G401.6 (cell line): ENCODE data around the gene SRSF12.
A peak's percentile ranks its signal among the peaks of the same experiment; 100 is the strongest.

Experiments
- FAIRE-seq: peaks from 2 replicates; lab custom pipeline; 2012; peaks lifted over from hg19 to GRCh38; lab: Jason Lieb, UNC

The SRSF12 gene

DNA sequence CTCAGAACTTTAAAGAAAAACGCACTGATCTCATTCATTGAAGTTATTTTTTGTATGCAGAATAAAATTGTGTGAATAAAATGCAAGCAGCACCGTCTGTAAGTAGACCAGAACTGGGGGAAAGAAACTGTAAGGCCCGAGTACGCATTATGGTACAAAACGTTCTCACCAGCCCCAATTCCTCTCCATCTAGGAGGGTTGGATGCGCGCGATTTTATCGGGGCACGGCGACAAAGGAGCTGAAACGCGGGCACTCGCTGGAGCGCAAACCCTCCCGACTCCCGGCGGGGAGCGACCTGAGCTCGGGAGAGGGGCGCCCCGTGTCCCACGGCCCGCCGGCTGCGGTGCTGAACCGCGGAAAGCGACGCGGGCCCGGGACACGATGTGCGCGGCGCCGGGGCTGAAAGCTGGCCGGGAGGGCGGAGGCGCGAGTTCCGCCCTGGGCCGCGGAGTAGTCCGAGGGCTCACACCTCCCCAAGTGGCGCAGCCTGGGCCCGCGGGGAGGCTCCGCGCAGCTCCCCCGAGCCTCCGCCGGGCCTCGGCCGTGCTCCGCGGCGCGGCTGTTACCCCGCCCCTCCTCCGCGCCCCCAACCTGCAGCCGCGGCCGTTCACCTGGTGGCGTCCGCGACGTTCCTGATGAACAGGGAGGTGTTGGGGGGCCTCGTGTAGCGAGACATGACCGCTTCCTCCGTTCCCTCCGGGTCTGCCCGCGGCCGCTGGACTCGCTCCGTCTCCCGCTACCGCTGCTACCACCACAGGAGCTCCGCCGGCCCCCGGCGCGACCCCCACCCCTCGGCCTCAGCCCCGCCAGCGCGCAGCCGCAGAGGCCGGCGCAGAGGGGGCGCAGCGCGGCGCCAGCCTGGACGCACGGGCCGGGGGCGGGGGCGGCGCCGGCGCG, at the start of gene SRSF12:
Gene SRSF12 (minus strand): TSS at position 861 of the 898 bp plus-strand sequence. CDS start 184 bp downstream, at position 677.
- no peak for FAIRE-seq

DNA sequence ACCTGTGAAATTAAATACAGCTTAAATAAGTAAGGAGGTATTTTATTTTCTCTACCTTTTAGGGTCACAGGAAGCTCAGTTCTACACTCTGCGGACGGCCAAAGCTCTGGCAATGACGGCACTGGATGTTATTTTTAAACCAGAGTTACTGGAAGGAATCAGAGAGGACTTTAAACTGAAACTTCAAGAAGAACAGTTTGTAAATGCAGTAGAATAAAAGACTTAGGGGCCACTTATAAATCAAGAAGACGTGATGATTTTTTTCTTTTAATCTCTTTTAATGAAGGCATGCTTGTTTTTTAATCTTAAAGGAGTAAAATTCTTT, 44.1 kb upstream of the SRSF12 start:
- FAIRE-seq: no peak

DNA sequence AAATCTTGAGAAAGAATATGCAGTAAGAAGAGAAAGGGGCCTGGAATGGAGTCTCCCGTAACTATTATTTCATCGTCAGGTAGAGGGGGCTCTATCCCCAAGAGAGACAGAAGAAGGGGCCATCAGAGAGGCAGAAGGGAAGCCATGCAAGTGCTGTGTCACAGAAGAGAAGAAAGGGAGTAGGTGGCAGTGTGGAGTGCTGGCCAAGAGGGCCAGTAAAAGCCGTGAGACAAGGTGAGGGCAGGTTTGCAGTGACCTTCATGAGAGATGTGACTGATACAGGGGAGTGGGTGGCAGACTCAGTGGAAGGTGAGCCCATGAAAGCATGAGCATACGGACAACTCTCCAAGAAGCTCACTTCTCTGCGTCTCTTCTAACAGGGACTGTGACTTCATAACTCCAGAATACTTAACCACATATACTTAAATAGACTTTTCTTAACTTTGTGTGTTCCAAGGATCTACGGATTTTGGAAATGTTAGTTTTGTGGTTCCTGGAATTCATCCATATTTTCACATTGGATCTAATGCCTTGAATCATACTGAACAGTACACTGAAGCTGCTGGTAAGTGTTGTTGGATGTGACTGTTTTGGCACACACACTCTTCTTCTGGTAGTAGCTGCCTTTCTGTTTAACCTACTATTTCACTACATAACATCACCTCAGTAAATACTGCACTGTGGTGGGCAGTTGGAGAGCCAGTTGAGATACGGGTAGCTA, 43.6 kb upstream of the SRSF12 start:
- no peak for FAIRE-seq

DNA sequence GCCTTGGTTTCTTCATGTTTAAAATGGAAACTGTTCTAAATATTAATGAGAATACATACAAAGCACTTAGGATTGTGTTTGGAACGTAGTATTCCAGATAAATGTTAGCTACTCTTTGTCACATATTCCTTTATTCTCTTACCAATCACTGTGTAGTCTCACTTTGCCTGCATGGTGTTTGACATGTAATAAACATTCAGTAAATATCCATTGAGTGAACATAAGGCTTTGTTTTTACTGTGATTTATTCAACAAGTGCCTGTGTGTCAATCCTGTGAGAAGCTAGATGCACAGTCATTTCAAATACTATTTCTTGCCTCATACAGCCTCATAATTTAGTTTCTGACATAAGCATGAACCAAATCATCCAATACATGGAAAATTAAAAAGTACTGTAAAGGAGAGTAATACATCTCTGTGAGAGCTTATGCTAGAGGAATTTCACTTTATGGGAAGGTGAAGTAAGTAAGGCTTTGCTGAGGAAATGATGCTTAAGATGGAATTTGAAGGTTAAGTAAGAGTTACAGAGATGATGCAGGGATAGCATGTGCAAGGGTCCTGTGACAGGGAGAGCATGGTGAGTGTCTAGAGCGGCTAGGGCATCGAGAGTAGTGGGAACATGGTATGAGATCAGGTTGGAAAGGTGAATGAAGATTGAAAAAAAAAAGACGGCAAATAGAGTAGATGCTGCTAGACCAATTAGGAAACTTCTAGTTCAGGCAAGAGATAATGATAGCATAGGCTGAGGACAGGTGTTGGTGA, 42.6 kb upstream of the SRSF12 start:
- FAIRE-seq: no peak

DNA sequence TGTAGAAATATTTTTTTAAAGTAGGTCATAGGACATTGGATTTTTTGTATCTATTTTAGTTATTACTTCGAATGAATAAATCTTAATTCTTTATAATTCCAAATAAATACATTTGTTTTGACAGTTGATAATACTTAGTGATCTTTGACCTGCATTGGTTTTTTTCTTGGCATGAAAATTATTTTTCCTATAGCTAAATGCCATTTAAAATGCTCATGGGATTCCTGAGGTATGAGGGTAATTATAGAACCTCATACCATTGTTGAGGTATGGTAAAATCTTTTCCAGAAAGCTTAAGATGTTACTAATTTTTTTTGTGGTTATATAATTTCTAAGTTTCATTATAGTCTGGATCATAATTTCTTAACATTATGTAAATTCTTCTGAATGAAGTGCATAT, 36.3 kb upstream of the SRSF12 start:
- FAIRE-seq: peak; percentile 45

DNA sequence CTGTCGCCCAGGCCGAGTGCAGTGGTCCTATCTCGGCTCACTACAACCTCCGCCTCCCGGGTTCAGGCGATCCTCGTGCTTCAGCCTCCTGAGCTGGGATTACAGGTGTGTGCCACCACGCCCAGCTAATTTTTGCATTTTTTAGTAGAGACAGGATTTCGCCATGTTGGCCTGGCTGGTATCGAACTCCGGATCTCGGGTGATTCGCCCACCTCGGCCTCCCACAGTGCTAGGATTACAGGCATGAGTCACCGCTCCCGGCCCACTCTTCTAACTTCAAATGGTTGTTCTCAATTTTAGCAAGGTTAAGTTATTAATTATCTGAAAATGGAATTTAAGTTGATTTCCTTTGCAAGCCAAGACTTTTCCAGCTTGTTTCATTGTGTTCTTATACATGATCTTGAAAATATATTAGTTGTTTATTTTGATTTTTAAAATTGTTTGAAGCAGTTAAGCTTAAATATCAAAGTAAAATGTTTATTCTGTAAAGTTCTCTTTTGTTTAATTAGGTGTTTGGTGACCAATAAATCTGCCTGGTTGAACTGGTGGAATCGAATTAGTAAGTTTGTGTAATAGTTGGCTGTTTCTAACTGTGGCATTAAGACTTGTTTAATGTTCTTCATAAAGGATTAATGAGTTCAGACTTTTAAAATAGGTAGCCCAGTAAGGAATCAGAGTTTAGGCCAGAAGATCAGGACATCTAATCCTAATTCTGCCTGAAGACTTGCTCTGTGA, 30.3 kb upstream of the SRSF12 start:
- FAIRE-seq: peak; percentile 90

DNA sequence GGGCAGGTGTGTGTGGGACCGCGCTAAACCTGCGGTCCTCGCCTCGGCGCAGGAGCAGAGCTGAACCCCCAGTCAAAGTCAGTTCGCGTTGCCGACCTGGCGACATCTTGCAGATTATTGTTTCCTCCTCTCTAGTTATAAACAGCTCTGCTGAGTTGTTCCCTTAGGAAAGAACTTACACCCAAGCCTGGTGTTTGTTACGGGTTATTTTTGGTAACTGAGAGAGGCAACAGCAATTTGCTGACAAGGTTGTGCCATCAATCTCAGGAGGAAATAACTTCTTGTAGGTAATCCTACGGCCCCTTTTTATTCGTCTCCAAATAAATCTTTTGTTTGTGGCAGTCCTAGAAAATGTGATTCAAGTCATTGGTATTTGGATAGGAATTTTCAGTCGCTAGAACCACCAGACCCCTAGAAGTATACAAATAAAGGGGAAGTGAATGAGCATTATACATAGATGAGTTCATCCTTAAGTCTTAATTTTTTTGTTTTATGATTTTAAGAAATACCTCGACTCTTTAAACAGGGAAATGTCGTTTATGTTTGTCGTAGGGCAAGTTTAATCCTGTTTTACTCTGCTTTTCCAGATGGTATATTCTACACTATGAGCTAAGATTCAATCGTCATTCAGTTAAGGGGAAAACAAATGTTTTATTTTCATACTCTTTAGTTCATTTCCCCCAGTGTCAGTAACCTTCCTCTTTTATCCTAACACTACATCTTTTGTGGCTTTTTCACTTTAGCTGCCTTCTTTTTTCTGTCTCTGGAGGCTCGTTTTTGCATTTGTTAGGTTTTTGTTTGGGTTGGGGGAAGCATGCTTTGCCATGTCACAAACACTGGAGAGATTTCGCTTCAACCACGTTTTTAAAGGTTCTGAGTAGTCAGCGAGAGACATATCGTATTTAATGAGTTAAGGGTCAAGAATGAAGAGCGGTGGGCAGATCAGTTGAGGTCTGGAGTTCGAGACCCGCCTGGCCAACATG, 29.1 kb upstream of the SRSF12 start:
- FAIRE-seq: peak; percentile 97

DNA sequence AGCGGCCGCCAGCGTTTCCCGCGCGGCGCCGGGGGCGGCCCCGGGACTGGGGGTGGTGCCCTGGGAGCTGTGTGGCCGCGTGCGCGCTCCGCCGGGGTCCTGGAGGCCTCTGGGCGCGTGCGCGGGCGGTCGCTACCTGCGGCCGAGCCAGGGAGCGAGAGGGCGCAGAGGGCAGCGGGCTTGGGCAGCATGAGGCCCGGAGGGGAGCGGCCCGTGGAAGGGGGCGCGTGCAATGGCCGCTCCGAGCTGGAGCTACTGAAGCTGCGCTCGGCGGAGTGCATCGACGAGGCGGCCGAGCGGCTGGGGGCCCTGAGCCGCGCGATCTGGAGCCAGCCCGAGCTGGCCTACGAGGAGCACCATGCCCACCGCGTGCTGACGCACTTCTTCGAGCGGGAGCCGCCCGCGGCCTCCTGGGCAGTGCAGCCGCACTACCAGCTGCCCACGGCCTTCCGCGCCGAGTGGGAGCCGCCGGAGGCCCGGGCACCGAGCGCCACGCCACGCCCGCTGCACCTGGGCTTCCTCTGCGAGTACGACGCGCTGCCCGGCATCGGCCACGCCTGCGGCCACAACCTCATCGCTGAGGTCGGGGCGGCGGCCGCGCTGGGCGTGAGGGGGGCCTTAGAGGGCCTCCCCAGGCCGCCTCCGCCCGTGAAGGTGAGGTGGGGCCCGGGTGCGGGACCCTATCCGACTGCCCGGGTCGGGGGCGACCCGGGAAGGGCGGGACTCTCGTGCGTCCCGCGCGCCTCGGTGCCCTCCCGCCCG, 28.3 kb upstream of the SRSF12 start, which contains the start of gene PM20D2:
Gene PM20D2 (plus strand): TSS at position 100 of the 762 bp plus-strand sequence. CDS start 90 bp downstream, at position 190.
- FAIRE-seq: no peak

DNA sequence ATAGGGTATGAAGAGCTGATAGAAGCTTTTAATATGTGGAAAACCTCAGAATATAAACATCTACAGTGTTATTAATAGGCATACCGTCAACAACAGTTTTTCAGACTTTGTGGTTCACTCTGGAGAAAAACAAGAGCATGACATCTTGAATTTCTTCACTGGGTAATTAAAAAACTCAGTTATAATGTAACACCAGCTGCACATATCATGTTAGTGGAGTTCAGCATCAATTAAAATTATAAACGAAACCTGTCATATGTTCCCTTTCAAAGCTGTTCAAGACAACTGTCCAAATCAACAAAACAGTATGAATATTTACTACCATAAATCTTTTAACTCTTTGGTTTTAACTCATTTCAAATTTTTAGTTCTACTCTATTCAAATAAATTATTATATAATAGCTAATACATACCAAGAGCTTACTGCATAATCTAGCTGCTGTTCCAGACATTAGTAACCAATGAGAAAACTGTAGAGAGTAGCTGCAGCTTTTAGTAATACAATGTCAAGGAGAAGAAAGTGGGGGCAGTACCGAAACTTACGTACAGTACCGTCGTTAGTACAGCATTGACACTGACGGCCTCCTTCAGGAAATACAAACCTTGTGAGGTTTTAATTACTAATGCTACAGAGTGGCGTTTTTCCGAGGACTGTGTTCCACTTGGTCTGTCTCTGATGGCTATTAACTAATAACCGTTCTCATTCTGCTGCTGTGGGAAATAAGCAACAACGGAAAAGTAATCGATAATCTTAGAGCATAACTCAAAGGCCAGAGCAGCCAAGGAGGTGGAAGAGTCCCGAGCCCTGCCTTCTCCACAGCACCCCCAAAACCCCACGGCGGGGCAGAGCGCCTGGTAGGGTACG, 27.5 kb upstream of the SRSF12 start:
- peak; percentile 92 for FAIRE-seq

DNA sequence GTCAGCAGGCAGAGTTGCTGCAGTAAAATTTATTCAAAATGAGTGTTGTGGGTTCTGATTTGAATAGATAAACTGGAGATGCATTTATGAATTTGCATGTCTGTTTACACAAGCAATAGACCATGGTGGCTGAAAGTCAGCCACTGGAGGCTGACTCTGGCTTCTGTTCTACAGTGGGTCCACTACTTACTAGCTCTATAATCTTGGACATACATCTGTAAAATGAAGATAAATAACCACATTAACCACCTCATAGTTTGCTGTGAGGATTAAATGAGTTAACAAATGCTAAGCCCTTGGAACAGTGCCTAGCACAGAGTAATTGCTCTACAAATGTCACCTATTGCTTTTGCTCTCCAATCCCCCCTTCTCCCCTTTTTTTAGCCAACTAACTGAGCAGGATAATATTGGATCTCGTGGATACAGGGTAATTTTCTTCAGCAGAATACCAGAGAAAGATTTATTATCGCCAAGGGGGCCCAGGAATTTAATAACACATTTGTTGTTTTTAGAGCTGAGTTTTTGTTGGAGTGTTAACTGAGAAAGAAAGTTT, 26.6 kb upstream of the SRSF12 start:
- FAIRE-seq: peak; percentile 3

DNA sequence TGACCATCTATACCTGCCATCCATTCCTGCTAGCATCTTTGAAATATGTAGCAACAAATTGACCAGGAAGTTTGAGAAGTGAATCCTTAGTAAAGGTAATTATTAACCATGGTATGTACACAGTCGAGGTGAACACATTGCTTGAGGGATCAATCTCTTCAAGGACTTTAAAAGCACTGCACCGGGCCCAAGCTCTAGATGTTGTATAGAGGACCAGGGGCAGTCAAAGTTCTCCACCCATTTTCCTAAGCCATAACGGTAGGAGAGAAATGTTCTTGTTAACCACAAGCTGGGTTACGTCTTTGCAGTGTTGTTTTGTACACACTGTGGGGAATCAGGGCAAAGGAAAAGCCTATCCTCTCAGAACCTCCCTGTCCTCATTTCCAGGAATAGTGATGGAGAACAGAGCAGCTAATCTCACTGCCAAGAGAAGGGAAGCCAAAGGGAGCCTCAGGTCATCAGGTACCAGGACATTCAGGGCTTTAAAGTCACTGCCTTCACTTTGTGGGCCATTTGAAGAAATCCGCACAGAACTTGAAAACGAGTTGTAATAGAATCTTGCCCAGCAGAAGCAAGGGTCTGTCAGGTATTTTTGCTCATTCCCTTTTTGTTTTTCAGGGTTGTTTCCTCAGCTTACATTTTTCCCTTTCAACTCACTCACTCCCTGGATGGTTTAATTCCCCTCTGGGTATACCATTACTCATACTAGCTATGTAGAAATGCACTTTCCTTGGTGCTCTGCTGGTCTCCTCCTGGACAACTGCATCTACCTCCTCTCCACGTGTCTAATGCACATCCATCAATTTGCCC, 22.7 kb upstream of the SRSF12 start:
- FAIRE-seq: no peak

DNA sequence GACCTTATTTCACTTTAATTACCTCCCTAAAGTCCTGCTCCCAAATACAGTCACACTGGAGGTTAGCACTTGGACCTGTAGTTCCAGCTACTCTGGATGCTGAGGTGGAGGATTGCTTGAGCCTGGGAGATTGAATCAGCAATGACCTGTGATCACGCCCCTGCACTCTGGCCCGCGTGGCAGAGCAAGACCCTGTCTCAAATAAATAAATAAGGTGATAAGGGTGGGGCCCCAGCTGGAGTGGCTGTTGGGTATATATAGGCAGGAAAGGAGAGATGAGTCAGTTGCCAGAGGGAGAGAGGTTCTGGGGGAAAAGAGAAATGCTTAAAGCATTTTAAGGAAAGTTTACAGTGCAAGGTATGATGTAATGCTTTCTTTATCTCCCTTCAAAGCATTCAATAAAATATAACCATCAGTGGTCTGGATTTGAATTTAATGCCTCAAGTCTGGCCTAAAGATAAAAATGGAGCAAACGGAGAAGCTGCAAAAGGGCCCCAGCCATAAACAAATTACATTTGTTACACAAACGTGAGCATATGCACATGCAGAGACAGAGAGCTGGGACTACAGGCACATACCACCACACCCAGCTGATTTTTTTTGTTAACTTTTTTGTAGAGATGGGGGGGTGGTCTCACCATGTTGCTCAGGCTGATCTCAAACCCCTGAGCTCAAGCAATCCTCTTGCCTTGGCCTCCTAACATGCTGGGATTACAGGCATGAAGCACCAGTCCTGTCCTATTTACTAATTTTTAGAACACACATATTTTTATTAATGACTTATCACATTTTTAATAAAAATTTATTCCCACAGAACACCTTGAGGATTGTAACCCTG, 21.9 kb upstream of the SRSF12 start:
- FAIRE-seq: no peak

DNA sequence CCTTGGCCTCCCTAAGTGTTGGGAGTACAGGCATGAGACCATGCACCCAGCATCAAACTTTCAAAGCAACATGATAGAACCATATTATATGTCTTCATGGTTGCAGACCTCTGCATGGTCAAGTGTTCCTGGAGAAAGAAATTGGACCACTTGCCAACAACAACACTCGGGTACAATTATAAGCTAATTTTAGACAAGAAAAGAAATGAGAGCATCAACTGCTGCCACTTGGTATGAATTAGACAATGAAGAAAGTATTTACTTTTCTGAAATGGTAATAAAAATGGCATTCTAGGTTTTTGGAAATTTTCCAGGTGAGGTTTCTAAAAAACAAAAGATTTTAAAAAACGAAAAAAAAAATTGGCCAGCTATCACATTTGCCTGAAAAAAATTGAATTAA, 20.3 kb upstream of the SRSF12 start:
- no peak for FAIRE-seq

DNA sequence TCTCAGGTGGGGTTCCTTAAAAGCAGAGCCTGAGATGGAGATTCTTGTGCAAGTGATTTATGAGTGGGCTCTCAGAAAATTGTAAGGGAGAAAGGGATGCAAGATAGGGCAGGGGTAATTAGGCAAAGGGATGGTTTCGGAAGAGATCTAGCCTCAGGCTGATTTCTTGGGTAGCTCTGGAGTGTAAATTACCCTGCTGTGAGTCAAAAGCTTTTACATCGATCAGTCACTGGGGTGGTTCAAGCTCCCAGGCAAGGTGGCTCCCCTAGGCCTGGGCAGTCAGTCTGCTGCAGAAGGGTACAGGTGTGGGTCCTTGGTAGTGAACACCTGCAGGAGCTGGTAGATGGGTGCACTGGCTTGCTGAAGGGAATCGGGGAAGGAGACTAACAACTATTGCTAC, 16.9 kb upstream of the SRSF12 start:
- no peak for FAIRE-seq

DNA sequence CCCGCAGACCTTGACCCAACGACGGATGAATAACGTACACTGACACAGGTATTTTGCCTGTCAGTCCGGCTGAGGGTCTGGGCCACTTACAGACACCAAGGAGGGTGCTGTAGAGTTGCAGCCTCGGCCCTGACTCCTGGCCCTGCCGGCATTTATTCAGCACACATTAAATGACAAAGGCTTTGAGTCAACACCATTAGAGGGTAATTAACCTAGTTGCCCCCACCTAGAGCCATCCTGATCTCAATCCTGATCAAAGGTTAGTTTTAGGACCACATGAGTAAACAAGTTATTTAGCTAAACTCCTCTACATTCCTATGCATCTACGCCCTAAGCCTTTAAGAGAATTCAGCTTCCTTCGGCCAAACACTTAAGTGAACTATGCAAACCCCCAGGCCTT, 16.1 kb upstream of the SRSF12 start:
- FAIRE-seq: no peak

DNA sequence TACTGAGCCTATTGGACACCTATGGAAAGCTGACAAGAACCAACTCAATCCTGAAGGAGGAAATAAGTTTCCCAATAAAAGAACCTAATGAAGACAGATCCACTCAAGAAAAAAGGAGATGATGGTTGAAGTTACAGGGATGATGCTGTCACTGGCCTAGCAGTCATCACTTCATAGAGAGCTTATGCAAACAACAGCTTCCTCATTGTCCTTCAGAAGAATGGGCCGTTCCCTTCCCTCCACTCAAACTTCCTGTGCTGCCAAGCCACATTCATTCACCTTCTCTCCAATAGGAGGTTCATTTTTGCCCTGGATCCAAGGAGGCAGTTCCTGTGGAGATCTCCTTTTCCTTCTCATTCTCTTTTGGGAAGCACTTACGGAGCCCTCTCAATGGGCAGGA, 14.2 kb upstream of the SRSF12 start:
- no peak for FAIRE-seq

DNA sequence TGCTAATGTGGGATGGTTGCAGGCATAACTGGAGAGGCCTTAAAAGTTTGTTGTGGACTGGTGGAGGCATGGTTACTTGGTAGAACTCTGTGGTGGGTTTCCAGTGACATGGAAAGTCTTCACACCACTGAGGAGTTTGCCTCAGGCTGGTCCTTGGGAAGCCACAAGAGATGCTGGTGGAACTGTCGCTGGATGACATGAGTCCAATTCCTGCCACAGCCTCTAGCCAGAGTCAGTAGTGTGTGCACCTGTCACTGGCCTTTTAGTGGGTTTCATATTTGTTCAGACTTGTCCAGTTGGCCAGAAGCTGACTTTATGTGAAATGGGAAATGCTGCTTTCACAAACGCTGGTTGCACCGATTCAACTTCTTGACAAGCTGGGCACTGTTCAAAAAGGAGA, 13.7 kb upstream of the SRSF12 start:
- FAIRE-seq: no peak
